GM12892 (cell line): ENCODE results near the gene DPP6.

Experiments
- DNase-seq: peaks from one replicate; pipeline ENCODE4 v3.0.0; 2011; ENCODE audit not compliant: insufficient read length
- FAIRE-seq: peaks from 2 replicates; lab custom pipeline; 2011; peaks lifted over from hg19 to GRCh38; lab: Jason Lieb, UNC
- POLR2A ChIP-seq: IDR thresholded peaks from 2 replicates; pipeline ENCODE4 v1.6.1; 2011; ENCODE audit warnings: low read depth, low read length, control low read depth
- POLR2AphosphoS5 ChIP-seq: IDR thresholded peaks from 2 replicates; pipeline ENCODE4 v1.6.1; 2011; ENCODE audit warnings: low read depth, low read length, control low read depth
- TAF1 ChIP-seq: IDR thresholded peaks from 2 replicates; pipeline ENCODE4 v1.6.1; 2011; ENCODE audit warnings: low read depth, mild to moderate bottlenecking, control low read depth, low read length, borderline replicate concordance

Gene DPP6

DNA sequence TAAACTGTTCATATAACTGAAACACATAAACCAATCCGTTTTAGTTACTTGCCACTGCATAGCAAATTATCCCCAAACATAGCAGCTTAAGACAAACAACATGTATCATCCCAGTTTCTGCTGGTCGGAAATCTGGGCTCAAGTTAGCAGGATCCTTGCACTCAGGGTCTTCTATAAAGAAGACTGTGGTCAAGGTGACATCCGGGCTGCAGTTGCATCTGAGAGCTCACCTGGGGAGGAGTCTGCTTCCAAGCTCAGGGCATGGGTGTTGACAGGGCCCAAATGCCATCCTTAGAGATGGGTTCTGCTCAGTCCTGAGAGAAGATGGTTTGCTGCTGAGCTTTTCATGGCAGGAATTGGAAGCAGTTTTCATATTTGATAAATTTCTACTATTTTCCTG, 519.6 kb downstream of the DPP6 start:
- TF ChIP-seq POLR2A (no peak), TAF1 (no peak), POLR2AphosphoS5 (no peak)
- DNase-seq: no peak
- FAIRE-seq: no peak

DNA sequence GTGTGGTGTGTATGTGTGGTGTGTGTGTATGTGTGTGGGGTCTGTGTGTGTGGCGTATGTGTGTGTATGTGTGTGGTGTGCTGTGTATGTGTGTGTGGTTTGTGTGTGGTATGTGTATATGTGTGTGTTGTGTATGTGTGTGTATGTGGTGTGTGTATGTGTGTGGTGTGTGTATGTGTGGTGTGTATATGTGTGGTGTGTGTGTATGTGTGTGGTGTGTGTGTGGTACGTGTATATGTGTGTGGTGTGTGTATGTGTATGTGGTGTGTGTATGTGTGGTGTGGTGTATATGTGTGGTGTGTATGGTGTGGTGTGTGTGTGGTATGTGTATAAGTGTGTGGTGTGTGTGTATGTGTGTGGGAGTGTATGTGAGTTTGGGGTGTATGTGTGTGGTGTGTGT, 522.0 kb downstream of the DPP6 start:
- FAIRE-seq (no peak), DNase-seq (no peak)
- TF ChIP-seq TAF1 (no peak), POLR2A (no peak), POLR2AphosphoS5 (no peak)

DNA sequence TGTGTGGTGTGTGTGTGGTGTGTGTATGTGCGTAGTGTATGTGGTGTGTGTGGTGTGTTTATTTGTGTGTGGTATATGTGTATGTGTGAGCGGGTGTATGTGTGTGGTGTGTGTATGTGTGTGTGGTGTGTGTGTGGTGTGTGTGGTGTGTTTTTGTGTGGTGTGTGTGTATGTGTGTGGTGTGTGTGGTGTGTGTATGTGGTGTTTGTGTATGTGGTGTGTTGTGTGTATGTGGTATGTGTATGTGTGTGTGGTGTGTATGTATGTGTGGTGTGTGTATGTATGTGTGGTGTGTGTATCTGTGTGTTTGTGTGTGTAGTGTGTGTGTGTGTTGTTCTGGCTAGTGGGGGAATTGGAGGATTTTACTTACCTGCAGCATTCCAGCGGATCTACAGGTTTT, 523.3 kb downstream of the DPP6 start:
- DNase-seq (no peak), FAIRE-seq (no peak)
- TF ChIP-seq POLR2AphosphoS5 (no peak), POLR2A (no peak), TAF1 (no peak)

DNA sequence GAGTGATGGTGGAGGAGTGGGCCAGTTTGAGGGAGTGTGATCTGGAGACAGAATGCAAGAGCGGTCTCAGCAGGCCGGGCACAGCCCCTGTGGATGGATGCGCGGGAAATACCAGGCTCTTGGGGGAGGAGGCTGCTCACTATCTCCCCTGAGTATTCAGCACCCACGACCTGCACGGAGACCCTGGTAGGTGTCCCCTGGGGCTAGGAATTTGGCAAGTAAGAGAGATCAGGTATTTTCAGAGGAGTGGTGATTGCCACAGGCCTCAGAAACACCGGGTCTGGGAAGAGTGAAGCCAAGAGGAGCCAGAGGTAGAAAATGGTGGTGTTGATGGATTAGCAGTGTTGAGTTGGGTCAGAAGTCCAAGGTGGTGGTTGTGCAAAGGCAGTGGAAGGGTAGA, 524.4 kb downstream of the DPP6 start:
- no peak for TF ChIP-seq TAF1
- TF ChIP-seq POLR2AphosphoS5: no peak
- TF ChIP-seq POLR2A: no peak
- DNase-seq (no peak), FAIRE-seq (no peak)

DNA sequence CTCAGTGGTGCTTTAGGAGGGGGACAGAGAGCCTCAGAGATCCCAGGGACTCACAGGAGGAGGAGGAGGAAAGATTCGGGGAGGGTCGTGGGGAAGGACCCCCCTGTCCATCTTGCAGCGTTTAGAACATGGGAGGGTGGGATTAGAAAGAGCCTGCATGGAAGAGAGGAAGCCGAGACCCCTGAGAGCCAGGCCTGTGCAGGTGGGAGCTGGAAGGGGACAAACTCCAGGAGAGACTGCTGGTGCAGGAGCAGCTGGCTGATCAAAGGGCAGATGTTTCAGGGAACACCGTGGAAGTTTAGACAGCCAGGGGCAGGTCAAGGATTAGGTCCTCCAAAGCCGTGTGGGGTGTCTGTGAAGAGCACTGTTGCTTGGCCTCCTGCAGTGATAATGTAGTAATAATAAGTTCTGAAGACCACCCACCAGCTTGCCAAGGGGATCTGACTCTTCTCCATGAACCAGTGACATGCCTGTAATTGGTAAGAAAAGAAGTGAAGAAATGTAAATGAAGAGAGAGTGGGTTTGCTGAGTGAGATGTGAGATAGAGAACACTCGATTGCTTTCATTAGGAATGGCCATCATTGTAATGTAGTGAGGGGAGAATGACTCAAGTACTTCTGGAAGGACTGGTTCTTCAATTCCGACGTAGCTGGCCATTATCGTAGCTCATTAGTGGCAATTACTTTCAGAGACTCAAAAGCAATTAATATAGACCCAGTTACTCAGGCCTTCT, 525.1 kb downstream of the DPP6 start:
- FAIRE-seq (no peak), DNase-seq (no peak)

DNA sequence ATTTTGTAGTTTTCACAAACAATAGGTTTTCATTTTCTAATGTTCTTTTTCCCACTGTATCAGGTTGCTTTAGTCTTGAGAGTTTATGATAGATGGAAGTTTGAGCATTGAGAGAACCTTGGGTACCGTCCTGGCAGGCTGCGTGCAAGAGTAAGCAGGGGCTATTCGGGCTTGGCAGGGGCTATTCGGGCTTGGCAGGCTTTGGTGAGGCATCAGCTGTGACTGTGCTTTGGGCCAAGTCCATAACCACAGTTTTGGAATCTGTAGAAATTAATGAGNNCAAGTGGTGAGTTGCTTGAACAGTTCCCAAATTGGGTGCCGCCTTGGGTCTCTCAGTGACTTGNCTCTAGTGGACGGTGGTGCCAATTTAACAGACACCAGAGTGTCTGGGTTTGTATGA, 526.1 kb downstream of the DPP6 start:
- no peak for TF ChIP-seq POLR2A
- TF ChIP-seq POLR2AphosphoS5: no peak
- TF ChIP-seq TAF1: no peak
- no peak for FAIRE-seq

More for the DNA sequence above, 525.1 kb downstream of the DPP6 start:
- no peak for TF ChIP-seq TAF1
- no peak for TF ChIP-seq POLR2A
- TF ChIP-seq POLR2AphosphoS5: no peak

DNA sequence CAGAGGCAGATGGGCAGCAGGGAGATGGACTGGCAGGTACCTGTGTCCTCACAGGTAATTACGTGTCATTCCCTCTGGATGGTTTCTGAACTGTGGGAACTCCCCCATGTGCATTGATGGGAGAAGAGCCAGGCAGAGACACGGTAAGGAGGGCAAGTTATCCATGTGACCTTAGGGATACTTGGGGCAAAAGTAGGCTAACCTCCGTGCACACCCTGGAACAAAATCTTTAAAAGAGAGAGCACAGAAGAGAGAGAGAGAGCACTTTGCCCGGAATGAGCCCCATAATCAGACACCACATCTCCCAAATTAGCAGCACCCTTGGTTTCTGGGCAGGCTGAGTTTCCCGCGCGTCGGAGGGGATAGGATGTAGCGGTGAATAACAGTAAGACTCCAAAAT, 527.5 kb downstream of the DPP6 start:
- TF ChIP-seq POLR2A (no peak), POLR2AphosphoS5 (no peak), TAF1 (no peak)
- DNase-seq: no peak
- no peak for FAIRE-seq

More for the DNA sequence above, 526.1 kb downstream of the DPP6 start:
- DNase-seq: no peak

DNA sequence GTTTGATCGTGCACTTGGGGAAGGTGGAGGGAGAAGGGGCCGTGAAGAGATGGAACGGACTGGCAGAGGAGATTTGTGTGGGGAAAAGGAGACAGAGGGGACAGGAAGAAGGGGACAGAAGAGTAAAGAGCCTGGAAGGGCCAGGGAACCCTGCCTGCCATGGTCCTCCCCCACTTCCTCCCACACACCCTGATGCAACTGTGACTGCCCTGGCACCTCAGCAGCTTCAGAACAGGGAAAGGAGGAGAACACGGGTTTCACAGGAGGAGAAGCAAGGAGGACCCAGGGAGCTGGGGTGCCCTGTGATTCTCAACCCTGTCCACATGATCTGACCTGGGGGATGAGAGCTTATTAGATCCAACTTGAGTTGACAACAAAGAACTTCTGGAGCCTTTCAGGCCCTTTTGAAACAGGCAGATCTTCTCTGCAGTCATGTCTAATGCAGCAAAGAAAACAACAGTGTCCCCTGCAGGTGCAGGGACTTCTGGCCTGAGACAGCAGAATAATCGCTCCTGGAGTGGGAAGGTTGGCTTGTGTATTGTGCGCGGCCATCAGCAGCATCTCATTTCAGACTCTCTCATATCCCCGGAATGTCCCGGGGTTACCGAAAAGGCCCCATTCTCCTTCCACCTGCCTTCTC, 529.2 kb downstream of the DPP6 start:
- FAIRE-seq: no peak
- TF ChIP-seq TAF1 (no peak), POLR2A (no peak), POLR2AphosphoS5 (no peak)
- no peak for DNase-seq

DNA sequence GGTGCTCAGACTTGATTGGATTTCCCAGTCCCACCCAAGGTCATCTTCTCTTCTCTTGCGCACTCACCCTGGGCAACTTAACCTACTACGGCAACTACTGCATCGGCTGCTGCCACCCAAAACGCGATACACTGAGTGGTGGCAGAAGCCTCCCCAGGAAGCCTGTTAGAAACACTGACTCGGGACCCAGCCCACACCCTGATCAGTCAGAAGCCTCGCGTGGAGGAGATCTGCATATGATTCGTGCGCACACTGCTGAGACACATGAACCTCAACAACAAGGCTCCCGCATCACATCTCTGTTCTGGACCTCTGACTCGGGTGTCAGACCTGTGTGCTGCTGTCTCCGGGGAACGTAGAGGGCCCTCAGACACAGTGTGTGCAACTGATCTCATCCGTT, 531.3 kb downstream of the DPP6 start:
- FAIRE-seq (no peak), DNase-seq (no peak)
- TF ChIP-seq POLR2A (no peak), TAF1 (no peak), POLR2AphosphoS5 (no peak)

DNA sequence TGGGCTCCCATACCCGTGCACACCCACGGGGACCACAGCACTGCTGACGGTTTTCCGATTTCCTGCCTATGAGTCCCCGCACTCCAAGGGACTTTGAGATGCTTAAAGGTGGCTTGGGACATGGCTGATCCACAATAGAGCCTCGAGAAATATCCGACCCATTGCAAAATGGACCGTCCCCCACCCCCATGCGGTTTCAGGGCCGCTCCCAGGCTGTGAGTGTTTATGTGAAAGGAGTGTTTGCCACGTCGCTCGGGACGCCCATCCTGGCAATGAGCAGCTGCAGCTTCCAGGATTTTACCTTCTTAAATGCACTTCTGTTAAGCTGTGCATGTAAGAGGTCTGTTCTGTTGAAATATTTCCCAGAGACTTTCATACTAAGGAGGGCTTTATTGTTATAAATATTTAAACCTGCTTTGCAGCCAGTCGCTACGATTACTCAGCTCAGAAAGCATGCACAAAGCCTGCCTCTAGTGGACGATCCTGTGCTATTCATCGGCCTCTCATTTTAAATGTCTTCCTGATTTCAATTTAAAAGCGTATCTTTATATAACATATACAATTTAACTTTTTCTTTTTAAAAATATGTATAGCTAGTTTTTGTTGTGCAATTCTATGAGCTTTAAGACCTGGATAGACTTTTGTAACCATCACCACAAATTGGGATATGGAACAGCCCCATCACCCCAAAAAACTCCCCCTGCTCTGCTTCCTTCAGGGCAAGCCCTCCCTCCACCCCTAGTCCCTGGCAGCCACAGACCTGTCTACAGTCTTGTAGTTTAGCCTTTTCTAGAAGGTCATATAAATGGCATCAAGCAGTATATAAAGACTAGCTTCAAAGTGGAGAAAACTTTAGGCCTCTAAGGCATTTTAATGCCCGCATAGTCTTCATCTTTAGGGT, 532.4 kb downstream of the DPP6 start:
- no peak for FAIRE-seq
- no peak for DNase-seq
- TF ChIP-seq POLR2A (no peak), POLR2AphosphoS5 (no peak), TAF1 (no peak)

DNA sequence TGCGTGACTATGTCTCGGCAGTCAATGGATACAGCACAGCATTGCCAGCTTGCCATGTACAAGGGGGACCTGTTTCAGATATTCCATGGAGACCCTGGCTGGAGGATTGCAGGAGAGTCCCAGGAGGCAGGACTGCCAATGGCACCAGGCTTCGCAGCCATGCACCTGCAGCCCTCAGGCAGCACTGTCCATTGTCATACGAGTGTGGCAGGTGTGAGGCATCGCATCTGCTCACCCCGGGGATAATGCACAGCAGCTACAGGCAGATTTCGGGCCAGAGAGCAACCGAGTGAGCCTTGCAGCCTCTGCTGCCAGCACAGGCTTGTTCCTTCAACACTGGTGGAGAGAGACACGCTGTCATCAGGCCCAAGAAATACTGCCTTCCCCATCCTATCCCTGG, 535.6 kb downstream of the DPP6 start:
- DNase-seq (no peak), FAIRE-seq (no peak)
- TF ChIP-seq TAF1: no peak
- no peak for TF ChIP-seq POLR2AphosphoS5
- TF ChIP-seq POLR2A: no peak

DNA sequence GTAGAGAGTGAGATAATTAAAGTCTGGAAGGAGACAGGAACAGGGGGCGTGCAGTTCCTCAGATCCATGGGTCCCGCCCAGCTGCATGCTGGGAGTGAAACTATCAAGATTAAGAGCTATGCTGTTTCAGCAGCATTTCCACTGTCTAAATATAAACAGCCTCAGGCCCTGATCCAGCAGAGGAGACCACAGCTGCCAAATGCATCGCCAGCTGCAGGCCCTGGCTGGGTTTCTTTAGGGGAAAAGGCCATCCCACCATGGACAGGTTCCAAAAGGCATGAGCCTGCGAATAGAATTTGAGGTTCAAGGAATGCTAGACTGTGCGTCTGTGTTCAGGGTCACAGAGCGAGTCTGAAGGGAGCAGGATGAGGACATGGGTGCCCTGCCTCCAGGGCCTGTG, 539.3 kb downstream of the DPP6 start:
- TF ChIP-seq POLR2AphosphoS5 (no peak), POLR2A (no peak), TAF1 (no peak)
- FAIRE-seq (no peak), DNase-seq (no peak)
